Natural killer cell (primary cell): ENCODE data around the gene RNF121. TPM values are rescaled to one million over a fixed set of nuclear protein-coding genes. Genes with fewer than 3 reads are reported as not detected.

Experiments used
- ATAC-seq, 3 donors: fragments of 150-1000 bp in 2 of 3; fragments of 200-7000 bp in 1 of 3; cut with Tn5 transposase; 1 replicate in 1 of 3; 2 replicates in 2 of 3; pipeline ENCODE4 v1.10.0; 2021; ENCODE audit warnings: mild to moderate bottlenecking in 2 of 3, moderate library complexity in 2 of 3
- DNase-seq, 2 donors: peaks; one replicate each; pipeline versions ENCODE4 v3.0.0 to v3.0.0-alpha.2; 2013 to 2021; ENCODE audit warnings: mixed read lengths in 1 of 2
- H3K27ac ChIP-seq: one replicate; pipeline ENCODE4 v1.5.1; 2013; ENCODE audit warnings: mild to moderate bottlenecking, low read length
- H3K27me3 ChIP-seq: one replicate; pipeline ENCODE4 v1.6.1; 2013; ENCODE audit warnings: low read length; ENCODE audit not compliant: control insufficient read depth, insufficient read depth
- H3K36me3 ChIP-seq: one replicate; pipeline ENCODE4 v1.6.1; 2013; ENCODE audit warnings: low read length; ENCODE audit not compliant: control insufficient read depth, insufficient read depth
- H3K4me1 ChIP-seq: one replicate; pipeline ENCODE4 v1.6.1; 2013; ENCODE audit warnings: low read length; ENCODE audit not compliant: control insufficient read depth, insufficient read depth
- H3K4me3 ChIP-seq: one replicate; pipeline ENCODE4 v1.5.1; 2013; ENCODE audit warnings: low read length
- H3K9me3 ChIP-seq: one replicate; pipeline ENCODE4 v1.6.1; 2013; ENCODE audit warnings: low read length; ENCODE audit not compliant: control insufficient read depth, insufficient read depth
- H3K27ac Mint-ChIP-seq, 2 donors: one replicate each; pipeline ENCODE4 v1.8.0; 2022; ENCODE audit warnings: mild to moderate bottlenecking in 2 of 2, mixed read lengths in 2 of 2, moderate library complexity in 1 of 2
- H3K27me3 Mint-ChIP-seq, 2 donors: one replicate each; pipeline ENCODE4 v1.8.0; 2022; ENCODE audit warnings: low read depth in 2 of 2, mixed read lengths in 2 of 2
- H3K36me3 Mint-ChIP-seq: one replicate; pipeline ENCODE4 v1.8.0; 2022; ENCODE audit warnings: mixed read lengths
- H3K4me1 Mint-ChIP-seq, 2 donors: one replicate each; pipeline ENCODE4 v1.8.0; 2022; ENCODE audit warnings: mixed read lengths in 2 of 2
- H3K4me3 Mint-ChIP-seq: one replicate; pipeline ENCODE4 v1.8.0; 2022; ENCODE audit warnings: mild to moderate bottlenecking, moderate library complexity, mixed read lengths
- H3K9me3 Mint-ChIP-seq, 2 donors: one replicate each; pipeline ENCODE4 v1.8.0; 2022; ENCODE audit warnings: mixed read lengths in 2 of 2
- WGBS: methylation state at CpG from one replicate; pipeline ENCODE4 v1.1.7; 2013; ENCODE audit warnings: missing lambda C conversion rate; ENCODE audit not compliant: insufficient coverage; 5-methylcytosine and 5-hydroxymethylcytosine counted together
- intact Hi-C: fragments of 100-400 bp; cut with micrococcal nuclease; formaldehyde crosslinking; loops from one replicate; pipeline ENCODE4 v1.14.2; 2022
- total RNA-seq, 4 donors: library from RNA; stranded (reverse); fragments of 120-200 nt in 1 of 4; gene quantifications; one replicate each; pipeline versions ENCODE4 v1.2.3 to v1.2.4, GENCODE V29; 2013 to 2022
- TF ChIP-seq, protein P1 (sequence below): fragments of 200-600 bp; IDR thresholded peaks from one replicate; pipeline ENCODE4 v1.8.0; 2022; ENCODE audit warnings: antibody characterized with exemption

RNF121 gene
- total RNA-seq, 3 donors from 2014 or later (not counting 1 experiment from before 2014, with no cell fraction given), result 22.7 to 28.2 (median 22.9) TPM

DNA sequence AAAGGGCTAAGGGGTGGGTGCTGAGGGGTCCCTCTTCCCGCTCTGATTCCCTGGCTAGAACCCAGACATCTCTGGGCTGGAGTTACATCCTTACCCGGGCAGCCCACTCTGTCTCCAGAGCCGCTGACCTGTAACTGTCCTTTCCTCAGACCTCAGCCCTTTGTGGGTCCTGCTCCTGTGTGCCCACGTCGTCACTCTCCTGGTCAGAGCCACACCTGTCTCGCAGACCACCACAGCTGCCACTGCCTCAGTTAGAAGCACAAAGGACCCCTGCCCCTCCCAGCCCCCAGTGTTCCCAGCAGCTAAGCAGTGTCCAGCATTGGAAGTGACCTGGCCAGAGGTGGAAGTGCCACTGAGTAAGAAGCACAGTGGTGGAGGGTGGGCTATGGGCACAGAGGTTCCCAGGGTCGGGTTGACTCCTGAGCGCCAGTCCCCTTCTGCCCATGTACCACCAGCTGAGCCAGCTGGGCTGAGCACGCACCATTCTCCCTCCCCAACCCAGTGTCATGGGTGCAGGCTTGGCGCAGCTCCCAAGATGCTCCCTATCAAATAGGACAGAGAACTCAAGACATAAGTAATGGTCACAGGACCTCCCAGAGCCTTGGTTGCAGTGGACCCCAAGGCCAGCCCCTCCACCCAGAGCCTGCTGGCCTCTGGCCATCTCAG, 71.5 kb downstream of the RNF121 start:
- intact Hi-C loops, result no loop called here
- H3K4me1 Mint-ChIP-seq, result peaks cover 19 to 25% of the 10 kb centered on the region in 2 donors
- H3K27ac ChIP-seq, result no peak overlapping the region
- no peak overlapping the region for H3K4me3 ChIP-seq
- 96% methylated on average over 10 of the region's 10 CpGs for WGBS
- no peaks in the 10 kb centered on the region for H3K36me3 Mint-ChIP-seq
- ATAC-seq, result no peak
- H3K4me1 ChIP-seq, result peaks cover 26% of the 10 kb centered on the region
- H3K4me3 Mint-ChIP-seq, result no peak overlapping the region
- H3K27me3 ChIP-seq, result no peaks in the 10 kb centered on the region
- TF ChIP-seq, protein P1, sequence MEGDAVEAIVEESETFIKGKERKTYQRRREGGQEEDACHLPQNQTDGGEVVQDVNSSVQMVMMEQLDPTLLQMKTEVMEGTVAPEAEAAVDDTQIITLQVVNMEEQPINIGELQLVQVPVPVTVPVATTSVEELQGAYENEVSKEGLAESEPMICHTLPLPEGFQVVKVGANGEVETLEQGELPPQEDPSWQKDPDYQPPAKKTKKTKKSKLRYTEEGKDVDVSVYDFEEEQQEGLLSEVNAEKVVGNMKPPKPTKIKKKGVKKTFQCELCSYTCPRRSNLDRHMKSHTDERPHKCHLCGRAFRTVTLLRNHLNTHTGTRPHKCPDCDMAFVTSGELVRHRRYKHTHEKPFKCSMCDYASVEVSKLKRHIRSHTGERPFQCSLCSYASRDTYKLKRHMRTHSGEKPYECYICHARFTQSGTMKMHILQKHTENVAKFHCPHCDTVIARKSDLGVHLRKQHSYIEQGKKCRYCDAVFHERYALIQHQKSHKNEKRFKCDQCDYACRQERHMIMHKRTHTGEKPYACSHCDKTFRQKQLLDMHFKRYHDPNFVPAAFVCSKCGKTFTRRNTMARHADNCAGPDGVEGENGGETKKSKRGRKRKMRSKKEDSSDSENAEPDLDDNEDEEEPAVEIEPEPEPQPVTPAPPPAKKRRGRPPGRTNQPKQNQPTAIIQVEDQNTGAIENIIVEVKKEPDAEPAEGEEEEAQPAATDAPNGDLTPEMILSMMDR, result no peak
- H3K9me3 ChIP-seq, result no peaks in the 10 kb centered on the region
- DNase-seq, result no peak
- peak overlapping the region; percentile 92 to 97 for H3K27ac Mint-ChIP-seq
- no peaks in the 10 kb centered on the region for H3K9me3 Mint-ChIP-seq
- no peaks in the 10 kb centered on the region for H3K27me3 Mint-ChIP-seq
- H3K36me3 ChIP-seq, result peaks cover 33% of the 10 kb centered on the region

GRCh38 chr11:72001285-72001684, 72.4 kb downstream of the RNF121 start:
- TF ChIP-seq, protein P1, result no peak
- Mint-ChIP-seq H3K27ac (peak overlapping the region; percentile 24 to 30), H3K36me3 (no peaks in the 10 kb centered on the region), H3K9me3 (no peaks in the 10 kb centered on the region), H3K4me3 (no peak overlapping the region), H3K27me3 (no peaks in the 10 kb centered on the region), H3K4me1 (peaks cover 19 to 30% of the 10 kb centered on the region in 2 donors)
- Histone ChIP-seq H3K27ac (no peak overlapping the region), H3K4me1 (peaks cover 26% of the 10 kb centered on the region), H3K9me3 (no peaks in the 10 kb centered on the region), H3K27me3 (no peaks in the 10 kb centered on the region), H3K36me3 (peaks cover 43% of the 10 kb centered on the region), H3K4me3 (no peak overlapping the region)
- no peak for ATAC-seq
- DNase-seq, result no peak
- 92% methylated on average over 11 of the region's 11 CpGs for WGBS
- intact Hi-C loops, result no loop called here

- no peaks in the 10 kb centered on the region for H3K9me3 Mint-ChIP-seq
- Histone ChIP-seq H3K9me3 (no peaks in the 10 kb centered on the region), H3K4me1 (peaks cover 26% of the 10 kb centered on the region), H3K4me3 (no peak overlapping the region), H3K27ac (no peak overlapping the region), H3K27me3 (no peaks in the 10 kb centered on the region), H3K36me3 (peaks cover 50% of the 10 kb centered on the region)
- H3K36me3 Mint-ChIP-seq, result no peaks in the 10 kb centered on the region
- intact Hi-C loops, result no loop called here
- DNase-seq, result no peak
- H3K27me3 Mint-ChIP-seq, result no peaks in the 10 kb centered on the region
- 86% methylated on average over 10 of the region's 10 CpGs for WGBS
- ATAC-seq, result no peak
- H3K27ac Mint-ChIP-seq, result peak overlapping the region; percentile 0 to 30
- peaks cover 19 to 30% of the 10 kb centered on the region in 2 donors for H3K4me1 Mint-ChIP-seq
- TF ChIP-seq, protein P1, result no peak
- H3K4me3 Mint-ChIP-seq, result no peak overlapping the region
These were observed 73.2 kb downstream of the RNF121 start for GRCh38 chr11:72001834-72002591.
